ENCODE data around the gene SYNGAP1.
"Not testable (repeated sequence)": the region's sequence is repeated elsewhere in the genome, so short reads cannot be mapped to it uniquely, and the experiment has no call there.

Gene SYNGAP1

DNA sequence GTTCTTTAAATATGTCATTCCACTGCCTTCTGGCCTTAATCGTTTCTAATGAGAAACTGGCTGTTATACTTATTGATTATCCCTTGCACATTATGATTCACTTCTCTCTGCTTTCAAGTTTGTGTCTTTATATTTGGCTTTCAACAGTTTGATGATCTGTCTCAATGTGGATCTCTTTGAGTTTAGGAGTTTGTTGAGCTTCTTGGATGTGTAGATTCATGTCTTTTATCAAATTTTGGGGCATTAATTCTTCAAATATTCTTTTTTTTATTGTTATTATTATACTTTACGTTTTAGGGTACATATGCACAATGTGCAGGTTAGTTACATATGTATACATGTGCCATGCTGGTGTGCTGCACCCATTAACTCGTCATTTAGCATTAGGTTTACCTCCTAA is 63.8 kb downstream of the SYNGAP1 start:
- DNase-seq, result no peak

DNA sequence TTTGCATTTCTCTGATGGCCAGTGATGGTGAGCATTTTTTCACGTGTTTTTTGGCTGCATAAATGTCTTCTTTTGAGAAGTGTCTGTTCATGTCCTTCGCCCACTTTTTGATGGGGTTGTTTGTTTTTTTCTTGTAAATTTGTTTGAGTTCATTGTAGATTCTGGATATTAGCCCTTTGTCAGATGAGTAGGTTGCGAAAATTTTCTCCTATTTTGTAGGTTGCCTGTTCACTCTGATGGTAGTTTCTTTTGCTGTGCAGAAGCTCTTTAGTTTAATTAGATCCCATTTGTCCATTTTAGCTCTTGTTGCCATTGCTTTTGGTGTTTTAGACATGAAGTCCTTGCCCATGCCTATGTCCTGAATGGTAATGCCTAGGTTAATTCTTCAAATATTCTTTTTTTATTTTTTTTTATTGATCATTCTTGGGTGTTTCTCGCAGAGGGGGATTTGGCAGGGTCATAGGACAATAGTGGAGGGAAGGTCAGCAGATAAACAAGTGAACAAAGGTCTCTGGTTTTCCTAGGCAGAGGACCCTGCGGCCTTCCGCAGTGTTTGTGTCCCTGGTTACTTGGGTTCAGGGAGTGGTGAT is 64.9 kb downstream of the SYNGAP1 start:
- not testable (repeated sequence) for DNase-seq

DNA sequence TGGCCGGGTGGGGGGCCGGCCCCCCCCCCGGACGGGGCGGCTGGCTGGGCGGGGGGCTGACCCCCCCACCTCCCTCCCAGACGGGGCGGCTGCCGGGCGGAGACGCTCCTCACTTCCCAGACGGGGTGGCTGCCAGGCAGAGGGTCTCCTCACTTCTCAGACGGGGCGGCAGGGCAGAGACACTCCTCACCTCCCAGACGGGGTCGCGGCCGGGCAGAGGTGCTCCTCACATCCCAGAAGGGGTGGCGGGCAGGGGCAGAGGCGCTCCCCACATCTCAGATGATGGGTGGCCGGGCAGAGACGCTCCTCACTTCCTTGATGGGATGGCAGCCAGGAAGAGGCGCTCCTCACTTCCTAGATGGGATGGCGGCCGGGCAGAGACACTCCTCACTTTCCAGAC is 65.8 kb downstream of the SYNGAP1 start:
- not testable (repeated sequence) for DNase-seq

DNA sequence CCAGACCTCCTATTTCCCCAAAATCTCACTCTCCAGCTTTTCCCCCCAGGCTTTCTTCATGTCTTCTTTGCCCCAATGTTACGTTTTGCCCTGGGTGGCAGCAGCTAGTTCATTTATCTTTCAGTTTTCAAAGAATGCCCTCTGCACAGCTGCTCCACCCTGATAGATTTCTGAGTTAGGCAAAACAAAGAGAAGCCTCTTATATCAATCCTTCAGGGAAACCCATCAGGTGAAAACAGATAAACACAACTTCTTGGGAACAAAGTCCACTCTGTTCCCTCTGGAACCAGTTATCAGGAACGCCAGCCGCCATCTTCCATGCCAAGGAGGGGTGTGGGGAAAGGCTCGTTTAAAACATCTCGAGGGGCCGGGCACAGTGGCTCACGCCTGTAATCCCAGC is 68.5 kb downstream of the SYNGAP1 start:
- no peak for DNase-seq

DNA sequence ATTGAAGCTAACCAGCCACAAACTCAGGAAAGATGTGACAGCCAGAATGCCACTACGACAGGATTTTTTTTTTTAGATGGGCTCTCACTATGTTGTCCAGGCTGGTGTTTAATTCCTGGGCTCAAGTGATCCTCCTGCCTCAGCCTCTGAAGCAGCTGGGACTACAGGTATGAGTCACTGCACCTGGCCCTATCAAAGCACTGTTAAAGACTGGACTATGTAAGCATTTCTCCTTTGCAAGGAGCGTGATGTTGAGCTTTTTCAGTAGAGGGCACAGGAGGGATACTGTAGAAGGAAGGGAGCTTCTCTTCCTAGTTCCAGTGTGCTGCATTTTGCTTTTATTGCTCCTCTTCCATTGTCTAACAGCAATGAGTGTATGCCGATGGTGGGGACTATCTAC is 70.3 kb downstream of the SYNGAP1 start:
- DNase-seq, result no peak

DNA sequence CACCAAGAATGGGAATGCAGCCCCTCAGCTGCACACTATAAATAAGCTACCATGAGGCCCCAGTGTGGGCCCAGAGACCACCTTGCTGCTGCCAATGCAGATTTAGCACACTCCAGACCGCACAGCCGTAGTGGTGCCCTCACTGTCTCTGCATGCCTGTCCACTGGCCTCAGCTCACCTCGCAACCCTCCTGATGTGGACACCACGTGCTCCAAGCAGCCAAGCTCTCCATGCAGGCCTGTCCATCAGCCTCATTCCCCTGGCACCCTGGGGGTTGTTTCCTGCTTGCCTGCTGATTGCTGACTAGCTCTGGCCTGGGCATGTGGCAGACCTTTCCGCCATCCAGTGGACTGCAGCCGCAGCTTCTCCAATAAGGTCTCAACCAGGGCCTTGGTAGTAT is 70.8 kb downstream of the SYNGAP1 start:
- no peak for DNase-seq

DNA sequence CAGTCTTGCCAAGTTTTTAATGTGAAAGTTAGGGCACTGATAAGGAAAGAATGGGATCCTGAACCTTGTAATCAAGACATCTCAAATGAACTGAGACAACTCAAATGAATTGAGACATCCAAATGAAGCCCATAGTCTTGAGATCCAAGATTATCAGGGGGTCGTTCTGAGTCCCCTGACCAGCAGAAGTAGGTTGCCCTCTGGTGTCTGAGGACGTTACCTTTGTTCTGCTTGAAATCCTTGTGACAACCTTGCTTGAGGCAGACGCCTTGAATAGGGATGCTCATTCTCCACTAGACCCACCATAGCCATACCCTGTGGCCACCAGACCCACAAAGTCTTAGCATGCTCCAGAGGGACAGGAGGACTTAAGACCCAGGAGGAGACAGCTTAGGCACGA is 72.2 kb downstream of the SYNGAP1 start:
- no peak for DNase-seq

DNA sequence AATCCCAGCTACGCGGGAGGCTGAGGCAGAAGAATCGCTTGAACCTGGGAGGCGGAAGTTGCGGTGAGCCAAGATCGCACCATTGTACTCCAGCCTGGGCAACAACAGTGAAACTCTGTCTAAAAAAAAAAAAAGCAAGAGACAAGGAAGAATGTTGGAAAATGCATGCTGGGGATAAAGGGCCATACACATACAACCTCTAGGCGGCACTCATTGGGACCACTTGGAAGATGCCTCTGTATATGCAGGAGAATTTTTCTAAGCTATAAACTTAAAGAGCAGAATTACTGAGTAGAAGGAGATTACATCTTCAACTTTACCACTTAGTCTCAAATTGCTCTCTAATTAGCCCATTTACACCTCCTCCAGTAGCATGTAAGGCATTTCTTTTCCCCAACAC is 77.3 kb downstream of the SYNGAP1 start:
- no peak for DNase-seq

DNA sequence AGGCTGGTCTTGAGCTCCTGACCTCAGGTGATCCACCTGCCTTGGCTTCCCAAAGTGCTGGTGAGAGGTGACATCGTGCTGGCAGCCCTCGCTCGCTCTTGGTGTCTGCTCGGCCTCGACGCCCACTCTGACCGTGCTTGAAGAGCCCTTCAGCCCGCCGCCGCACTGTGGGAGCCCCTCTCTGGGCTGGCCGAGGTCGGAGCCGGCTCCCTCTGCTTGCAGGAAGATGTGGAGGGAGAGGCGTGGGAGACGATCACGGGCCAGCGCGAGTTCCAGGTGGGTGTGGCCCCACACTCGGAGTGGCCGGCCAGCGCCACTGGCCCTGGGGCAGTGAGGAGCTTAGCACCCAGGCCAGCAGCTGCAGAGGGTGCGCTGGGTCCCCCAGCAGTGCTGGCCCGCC is 82.6 kb downstream of the SYNGAP1 start:
- DNase-seq, result no peak

DNA sequence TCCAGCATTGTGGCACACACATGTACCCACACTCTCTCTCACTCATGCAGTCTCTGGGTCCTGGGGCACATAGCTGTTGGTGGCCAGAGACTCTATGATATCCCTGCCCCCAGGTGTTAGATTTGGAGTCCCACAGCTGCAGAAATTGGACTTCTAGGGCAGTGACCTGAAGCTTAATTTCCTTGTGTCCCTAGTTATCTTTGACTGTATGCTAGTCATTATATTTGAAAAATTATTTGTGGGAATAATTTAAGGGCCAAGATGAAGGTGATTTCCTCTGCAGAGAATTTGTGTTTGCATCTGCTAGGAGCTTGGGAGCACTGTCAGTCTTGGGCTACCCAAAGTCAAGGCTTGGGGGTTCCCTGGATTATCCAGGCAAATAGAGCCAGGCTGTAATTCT is 84.6 kb downstream of the SYNGAP1 start:
- DNase-seq, result no peak

Data from activated CD4-positive, alpha-beta T cell treated with anti-CD3 and anti-CD28 coated beads, Interleukin-2, amount 50 U/mL, for 48 hours (primary cell).